Measurements from ENCODE around the gene ADORA1.

Gene ADORA1

GRCh38 chr1:203166192-203166940, 38.8 kb downstream of the ADORA1 start:
- TF ChIP-seq ZBTB7A (IDR thresholded peaks at IDR 0.05; ENCODE audit: low read depth): no peak
- peak; percentile 27; the same call in 1 of the 2 replicates for TF ChIP-seq RAD21 (IDR thresholded peaks at IDR 0.05; ENCODE audit: low read depth)
- TF ChIP-seq EP300 (IDR thresholded peaks at IDR 0.05; ENCODE audit: borderline replicate concordance): no peak
- TF ChIP-seq NFIC (IDR thresholded peaks at IDR 0.05): no peak
- no peak for TF ChIP-seq EGR1 (IDR thresholded peaks at IDR 0.05)
- TF ChIP-seq, protein P1, sequence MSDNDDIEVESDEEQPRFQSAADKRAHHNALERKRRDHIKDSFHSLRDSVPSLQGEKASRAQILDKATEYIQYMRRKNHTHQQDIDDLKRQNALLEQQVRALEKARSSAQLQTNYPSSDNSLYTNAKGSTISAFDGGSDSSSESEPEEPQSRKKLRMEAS (IDR thresholded peaks at IDR 0.05): peak; percentile 72

GRCh38 chr1:203167026-203167912, 39.7 kb downstream of the ADORA1 start:
- no peak for TF ChIP-seq CREB1 (IDR thresholded peaks at IDR 0.05; ENCODE audit: low read depth)
- TF ChIP-seq, protein P2, sequence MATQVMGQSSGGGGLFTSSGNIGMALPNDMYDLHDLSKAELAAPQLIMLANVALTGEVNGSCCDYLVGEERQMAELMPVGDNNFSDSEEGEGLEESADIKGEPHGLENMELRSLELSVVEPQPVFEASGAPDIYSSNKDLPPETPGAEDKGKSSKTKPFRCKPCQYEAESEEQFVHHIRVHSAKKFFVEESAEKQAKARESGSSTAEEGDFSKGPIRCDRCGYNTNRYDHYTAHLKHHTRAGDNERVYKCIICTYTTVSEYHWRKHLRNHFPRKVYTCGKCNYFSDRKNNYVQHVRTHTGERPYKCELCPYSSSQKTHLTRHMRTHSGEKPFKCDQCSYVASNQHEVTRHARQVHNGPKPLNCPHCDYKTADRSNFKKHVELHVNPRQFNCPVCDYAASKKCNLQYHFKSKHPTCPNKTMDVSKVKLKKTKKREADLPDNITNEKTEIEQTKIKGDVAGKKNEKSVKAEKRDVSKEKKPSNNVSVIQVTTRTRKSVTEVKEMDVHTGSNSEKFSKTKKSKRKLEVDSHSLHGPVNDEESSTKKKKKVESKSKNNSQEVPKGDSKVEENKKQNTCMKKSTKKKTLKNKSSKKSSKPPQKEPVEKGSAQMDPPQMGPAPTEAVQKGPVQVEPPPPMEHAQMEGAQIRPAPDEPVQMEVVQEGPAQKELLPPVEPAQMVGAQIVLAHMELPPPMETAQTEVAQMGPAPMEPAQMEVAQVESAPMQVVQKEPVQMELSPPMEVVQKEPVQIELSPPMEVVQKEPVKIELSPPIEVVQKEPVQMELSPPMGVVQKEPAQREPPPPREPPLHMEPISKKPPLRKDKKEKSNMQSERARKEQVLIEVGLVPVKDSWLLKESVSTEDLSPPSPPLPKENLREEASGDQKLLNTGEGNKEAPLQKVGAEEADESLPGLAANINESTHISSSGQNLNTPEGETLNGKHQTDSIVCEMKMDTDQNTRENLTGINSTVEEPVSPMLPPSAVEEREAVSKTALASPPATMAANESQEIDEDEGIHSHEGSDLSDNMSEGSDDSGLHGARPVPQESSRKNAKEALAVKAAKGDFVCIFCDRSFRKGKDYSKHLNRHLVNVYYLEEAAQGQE (IDR thresholded peaks at IDR 0.05; ENCODE audit: low read depth): no peak
- TF ChIP-seq, protein P1 (IDR thresholded peaks at IDR 0.05): peak; percentile 49; the same call in 1 of the 2 replicates
- TF ChIP-seq, protein P3, sequence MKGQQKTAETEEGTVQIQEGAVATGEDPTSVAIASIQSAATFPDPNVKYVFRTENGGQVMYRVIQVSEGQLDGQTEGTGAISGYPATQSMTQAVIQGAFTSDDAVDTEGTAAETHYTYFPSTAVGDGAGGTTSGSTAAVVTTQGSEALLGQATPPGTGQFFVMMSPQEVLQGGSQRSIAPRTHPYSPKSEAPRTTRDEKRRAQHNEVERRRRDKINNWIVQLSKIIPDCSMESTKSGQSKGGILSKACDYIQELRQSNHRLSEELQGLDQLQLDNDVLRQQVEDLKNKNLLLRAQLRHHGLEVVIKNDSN (IDR thresholded peaks at IDR 0.05): peak; percentile 72

GRCh38 chr1:203167913-203168200, 40.3 kb downstream of the ADORA1 start:
- TF ChIP-seq FOXM1 (IDR thresholded peaks at IDR 0.05; ENCODE audit: borderline replicate concordance, low read depth) (no peak), TEAD4 (IDR thresholded peaks at IDR 0.05) (no peak), YY1 (IDR thresholded peaks at IDR 0.05; ENCODE audit: low read depth) (no peak), NFIC (IDR thresholded peaks at IDR 0.05) (no peak), CREB1 (IDR thresholded peaks at IDR 0.05; ENCODE audit: low read depth) (no peak), CEBPB (IDR thresholded peaks at IDR 0.05) (no peak), RAD21 (IDR thresholded peaks at IDR 0.05; ENCODE audit: low read depth) (no peak), TAF1 (IDR thresholded peaks at IDR 0.05; ENCODE audit: low read depth) (no peak), EP300 (IDR thresholded peaks at IDR 0.05; ENCODE audit: borderline replicate concordance) (no peak), TCF12 (IDR thresholded peaks at IDR 0.05; ENCODE audit: low read depth) (no peak), EGR1 (IDR thresholded peaks at IDR 0.05) (no peak), ZBTB7A (IDR thresholded peaks at IDR 0.05; ENCODE audit: low read depth) (no peak)
- TF ChIP-seq, protein P1 (IDR thresholded peaks at IDR 0.05): no peak
- TF ChIP-seq, protein P2 (IDR thresholded peaks at IDR 0.05; ENCODE audit: low read depth): no peak
- TF ChIP-seq, protein P3 (IDR thresholded peaks at IDR 0.05): no peak

- TF ChIP-seq YY1 (IDR thresholded peaks at IDR 0.05; ENCODE audit: low read depth): no peak
- TF ChIP-seq TEAD4 (IDR thresholded peaks at IDR 0.05): no peak
- no peak for TF ChIP-seq NFIC (IDR thresholded peaks at IDR 0.05)
- TF ChIP-seq, protein P2 (IDR thresholded peaks at IDR 0.05; ENCODE audit: low read depth): no peak
- TF ChIP-seq TAF1 (IDR thresholded peaks at IDR 0.05; ENCODE audit: low read depth): no peak
- no peak for TF ChIP-seq EGR1 (IDR thresholded peaks at IDR 0.05)
- no peak for TF ChIP-seq EP300 (IDR thresholded peaks at IDR 0.05; ENCODE audit: borderline replicate concordance)
- TF ChIP-seq RAD21 (IDR thresholded peaks at IDR 0.05; ENCODE audit: low read depth): no peak
- no peak for TF ChIP-seq CREB1 (IDR thresholded peaks at IDR 0.05; ENCODE audit: low read depth)
- no peak for TF ChIP-seq CEBPB (IDR thresholded peaks at IDR 0.05)
- no peak for TF ChIP-seq ZBTB7A (IDR thresholded peaks at IDR 0.05; ENCODE audit: low read depth)
- TF ChIP-seq, protein P3 (IDR thresholded peaks at IDR 0.05): no peak
- no peak for TF ChIP-seq TCF12 (IDR thresholded peaks at IDR 0.05; ENCODE audit: low read depth)
Observed at GRCh38 chr1:203168256-203168786, 40.8 kb downstream of the ADORA1 start.

All from Ishikawa (cell line).